GM18526 (cell line): ENCODE results near the gene RPS5.

Source experiments
- POLR2A ChIP-seq: IDR thresholded peaks from 3 replicates; pipeline ENCODE4 v1.6.1; 2011; ENCODE audit not compliant: insufficient read length; ENCODE audit errors: extremely low read depth

RPS5 gene

DNA sequence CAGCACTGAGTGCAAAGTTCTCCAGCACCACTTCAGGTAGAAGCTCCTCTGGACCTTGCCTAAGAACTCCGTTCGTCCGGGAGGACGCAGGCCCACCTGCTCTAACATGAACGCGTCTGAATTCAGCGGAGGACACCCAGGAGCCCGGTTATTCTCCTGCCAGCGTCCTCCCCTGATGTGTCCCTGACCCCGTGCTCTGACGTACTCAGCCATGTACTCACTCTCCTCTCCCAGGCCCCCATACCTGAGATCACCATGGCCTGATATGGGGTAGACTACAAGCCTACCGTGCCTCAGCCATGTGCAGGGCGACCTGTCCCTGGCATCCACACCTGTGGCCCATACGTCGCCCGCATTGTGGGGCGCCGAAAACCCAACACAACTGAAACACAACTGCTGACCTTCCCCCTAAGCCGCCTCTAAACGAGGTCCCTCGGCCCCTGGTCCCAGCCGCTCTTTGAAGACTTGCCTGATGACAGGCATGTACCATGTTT lies 20.6 kb downstream of the RPS5 start:
- TF ChIP-seq POLR2A: no peak

DNA sequence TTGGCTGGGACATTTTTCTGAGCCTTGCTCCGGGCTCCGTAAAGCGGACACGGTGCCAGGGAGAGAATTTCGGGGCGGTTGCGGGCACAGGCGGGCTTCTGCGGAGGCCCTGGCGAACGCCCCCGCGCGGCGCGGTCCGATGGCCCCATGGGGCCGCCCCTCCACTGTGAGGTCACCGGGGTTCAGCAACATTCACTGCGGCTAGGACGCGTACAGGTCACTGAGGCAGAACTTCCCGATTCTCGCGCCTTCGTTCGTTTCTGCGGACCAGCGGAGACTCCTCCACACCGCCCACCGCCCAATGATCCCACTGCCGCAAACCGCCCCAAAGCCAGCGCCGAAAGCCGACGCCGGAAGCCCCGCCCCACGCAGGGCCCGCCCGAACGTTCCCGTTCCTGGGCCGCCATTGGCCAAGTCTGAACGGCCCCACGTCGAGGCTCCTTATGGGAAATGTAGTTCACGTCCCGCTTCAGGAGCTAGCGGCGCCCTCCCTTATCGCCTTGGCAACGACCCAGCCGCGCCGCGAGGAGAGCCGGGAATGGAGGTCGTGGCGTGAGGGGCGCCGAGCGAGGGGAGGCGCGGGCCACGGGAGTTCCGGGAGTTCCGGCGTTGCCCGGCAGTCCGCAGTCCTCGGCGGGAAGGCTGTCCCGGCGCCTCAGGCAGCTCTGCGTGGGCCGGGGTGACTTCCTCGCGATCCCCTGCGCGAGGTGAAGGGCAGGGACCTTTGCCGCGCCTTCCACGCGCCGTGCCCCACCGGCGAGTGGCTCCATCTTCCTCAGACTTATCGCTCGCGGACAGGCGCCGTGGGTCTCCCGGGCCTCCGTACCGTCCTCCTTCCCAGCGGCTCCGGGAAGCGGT lies 21.3 kb downstream of the RPS5 start, which contains the start of gene ZNF584:
ZNF584 (plus strand) TSS at position 498 of the 858 bp plus-strand sequence. CDS start 499 bp downstream, outside the sequence.
- peak; percentile 85 for TF ChIP-seq POLR2A

DNA sequence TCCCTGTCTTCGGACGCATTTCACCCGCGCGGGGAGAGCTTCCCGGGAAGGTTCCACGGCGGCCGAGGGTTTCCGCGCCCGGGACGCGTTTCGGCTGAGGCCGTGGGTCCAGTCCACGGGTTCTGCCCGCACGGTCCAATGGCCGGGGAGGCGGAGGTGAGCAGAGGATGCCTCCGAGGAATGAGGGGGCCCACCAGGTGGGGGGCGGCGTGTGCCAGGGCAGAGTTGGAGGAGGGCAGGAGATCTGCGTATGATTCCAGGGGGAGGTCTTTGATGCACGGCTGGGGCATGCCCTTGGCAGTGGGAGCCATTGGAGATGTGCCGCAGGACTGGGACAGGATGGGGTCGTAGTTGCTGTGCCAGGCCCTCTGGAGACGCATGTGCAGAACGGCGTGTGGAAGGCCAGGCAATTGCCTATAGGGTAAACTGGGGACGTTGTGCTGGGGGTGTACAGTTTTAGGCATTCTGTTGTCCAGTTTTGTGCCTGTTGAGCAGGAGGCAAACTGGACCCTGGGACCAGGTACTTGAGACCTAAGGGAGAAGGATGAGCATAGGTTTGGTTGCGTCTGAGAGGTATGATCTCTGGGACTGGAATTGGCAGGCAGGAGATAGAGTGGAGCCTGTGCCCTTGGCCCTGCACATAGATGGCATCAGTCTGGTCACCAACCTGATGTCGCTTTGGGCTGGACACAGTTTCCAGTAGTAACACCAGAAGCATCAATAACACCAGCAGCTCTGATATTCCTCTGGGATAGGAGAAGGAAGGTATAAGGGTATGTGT lies 22.1 kb downstream of the RPS5 start:
- no peak for TF ChIP-seq POLR2A

DNA sequence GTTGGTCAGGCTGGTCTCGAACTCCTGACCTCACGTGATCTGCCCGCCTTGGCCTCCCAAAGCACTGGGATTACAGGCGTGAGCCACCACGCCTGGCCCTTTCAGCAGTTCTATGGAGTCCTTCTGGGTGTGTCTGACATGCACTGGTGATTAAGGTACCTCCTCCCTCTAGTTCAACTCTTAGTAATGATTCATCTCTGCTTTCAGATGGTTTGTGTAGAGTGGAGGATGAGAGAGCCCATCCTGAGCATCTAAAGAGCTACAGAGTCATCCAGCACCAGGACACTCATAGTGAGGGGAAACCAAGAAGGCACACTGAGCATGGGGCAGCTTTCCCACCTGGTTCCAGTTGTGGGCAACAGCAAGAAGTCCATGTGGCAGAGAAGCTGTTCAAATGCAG lies 29.5 kb downstream of the RPS5 start:
- no peak for TF ChIP-seq POLR2A

DNA sequence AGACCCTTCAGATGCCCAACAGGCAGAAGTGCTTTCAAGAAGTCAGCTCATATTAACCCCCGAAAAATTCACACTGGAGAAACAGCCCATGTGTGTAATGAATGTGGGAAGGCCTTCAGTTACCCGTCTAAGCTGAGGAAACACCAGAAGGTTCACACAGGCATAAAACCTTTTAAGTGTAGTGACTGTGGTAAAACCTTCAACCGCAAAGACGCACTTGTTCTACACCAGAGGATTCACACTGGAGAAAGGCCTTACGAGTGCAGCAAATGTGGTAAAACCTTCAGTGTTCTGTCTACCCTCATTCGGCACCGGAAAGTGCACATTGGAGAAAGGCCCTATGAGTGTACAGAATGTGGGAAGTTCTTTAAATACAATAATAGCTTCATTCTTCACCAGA lies 30.0 kb downstream of the RPS5 start:
- TF ChIP-seq POLR2A: no peak

DNA sequence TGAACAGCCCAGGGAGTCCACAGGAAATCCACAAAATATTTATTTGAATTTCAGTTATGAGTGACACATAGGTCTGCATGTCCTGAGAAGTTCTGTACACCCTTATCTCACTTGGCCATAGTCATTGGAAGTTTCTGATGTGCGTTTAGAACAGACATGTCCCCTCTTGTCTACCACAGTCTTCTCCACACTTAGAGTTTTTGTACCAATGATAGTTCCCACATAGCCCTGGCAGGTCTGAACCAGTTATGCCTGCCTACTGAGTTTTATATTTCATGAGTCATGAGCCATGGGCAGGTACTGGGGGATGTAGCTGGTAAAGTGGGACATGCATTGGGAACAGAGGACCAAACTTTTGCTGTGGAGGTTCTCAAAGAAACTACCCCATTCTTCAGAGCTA lies 41.5 kb downstream of the RPS5 start:
- no peak for TF ChIP-seq POLR2A

DNA sequence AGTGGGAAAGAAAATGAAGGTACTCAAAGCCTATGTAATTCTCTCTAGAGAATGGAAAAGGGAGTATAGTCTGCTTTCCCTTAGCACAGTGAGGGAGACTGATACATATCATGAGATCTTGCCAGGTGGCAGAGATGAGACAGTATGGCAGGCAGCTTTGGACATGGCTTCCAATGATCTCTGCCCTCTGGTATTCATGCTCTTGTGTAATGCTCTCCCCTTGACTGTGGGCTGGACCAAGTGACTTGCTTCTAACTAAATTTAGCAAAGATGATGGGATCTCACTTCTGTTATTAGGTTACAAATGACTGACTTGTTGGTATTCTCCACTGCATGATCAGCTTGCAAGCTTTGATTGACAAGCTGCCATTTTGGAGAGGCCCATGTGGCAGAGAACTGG lies 42.7 kb downstream of the RPS5 start:
- no peak for TF ChIP-seq POLR2A

DNA sequence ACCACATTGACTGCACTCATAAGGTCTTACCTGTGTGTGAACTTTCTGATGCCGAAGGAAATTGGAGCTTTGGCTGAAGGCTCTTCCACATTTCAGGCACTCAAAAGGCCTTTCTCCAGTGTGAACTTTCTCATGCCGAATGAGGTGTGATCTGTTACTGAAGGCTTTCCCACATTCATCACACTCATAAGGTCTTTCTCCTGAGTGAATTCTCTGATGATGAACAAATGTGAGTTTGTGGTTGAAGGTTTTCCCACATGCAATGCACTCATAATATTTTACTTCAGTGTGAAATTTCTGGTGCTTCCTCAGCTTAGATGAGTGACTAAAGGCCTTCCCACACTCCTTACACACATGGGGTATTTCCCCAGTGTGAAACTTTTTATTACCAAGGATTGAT lies 47.1 kb downstream of the RPS5 start:
- no peak for TF ChIP-seq POLR2A

DNA sequence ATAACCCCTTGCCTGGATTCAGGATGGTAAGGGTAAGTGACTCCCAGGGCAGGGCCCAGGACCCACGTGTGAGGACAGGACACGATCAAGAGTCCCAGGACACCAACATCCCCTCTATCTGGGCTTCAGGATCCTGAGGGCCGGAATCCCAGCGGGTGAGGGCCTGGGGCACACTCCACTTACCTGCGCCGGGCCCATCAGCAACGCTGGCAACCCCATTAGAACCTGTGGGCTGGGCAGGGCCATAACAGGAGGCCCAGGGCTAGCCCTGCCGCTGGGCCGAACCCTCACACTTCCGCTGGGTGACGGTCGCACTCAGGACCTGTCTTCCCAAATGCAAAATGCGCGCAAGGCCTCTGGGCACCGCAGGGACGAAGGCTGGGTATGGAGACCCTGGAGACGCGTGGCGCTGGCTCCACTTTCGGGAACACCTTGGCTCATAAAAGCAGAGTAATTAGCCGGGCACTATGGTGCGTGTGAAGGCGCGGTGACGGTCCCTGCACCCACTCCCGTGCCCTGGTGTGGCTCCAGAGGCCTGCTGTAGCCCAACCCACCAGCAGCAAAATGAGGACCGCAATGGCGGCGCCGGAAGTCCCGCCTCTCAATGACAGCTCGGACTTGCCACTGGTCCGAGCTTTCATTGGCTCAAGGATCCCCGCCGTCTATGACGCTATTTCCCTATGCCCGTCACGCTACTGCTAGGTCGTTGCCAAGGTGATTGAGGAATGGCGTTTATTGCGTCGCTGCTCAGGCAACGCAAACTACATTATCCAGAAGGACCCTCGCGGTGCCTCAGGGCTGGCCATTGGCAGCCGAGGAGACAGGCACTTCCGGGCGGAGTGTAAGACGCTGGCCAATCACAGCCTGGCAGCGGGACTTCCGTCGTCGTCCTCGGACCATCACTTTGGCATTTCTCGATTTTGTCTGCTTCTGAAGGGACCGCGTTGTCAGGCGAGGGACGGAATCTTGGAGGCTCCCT lies 52.8 kb downstream of the RPS5 start, which contains the start of gene ZNF132:
ZNF132 (minus strand) TSS at position 578 of the 979 bp plus-strand sequence; CDS start at position 246, 332 bp downstream.
- TF ChIP-seq POLR2A: peak; percentile 62

DNA sequence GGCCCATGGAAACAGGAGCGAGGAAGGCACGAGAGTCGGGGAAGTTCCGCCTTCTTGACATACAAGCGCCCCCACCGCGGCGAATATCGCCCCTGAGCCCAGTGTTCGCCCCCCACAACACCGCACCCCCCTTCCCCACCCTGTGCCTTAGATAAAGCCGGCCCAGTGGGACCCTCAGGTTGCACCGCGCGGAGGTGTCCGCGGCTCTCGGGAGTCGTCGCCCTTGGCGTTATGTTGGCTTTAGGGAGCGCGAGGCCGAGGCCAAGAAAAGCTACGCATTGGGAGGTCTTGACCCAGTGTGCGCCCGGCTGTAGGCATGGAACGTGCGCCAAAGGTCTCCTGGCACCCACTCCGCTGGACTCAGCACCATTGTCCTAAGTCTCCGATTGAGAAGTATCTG lies 53.5 kb downstream of the RPS5 start:
- TF ChIP-seq POLR2A: no peak
